ENCODE results near the gene ATIC. TPM values are rescaled to one million over a fixed set of nuclear protein-coding genes. Genes with fewer than 3 reads are reported as not detected.

ATIC gene
- total and polyA plus RNA-seq, 2 of the 8 experiments (the other 6 are each of a cell fraction or from before 2014, with no cell fraction given), result 139 to 319 TPM

GRCh38 chr2:215347878-215348277, 36.0 kb downstream of the ATIC start:
- H3K4me1 ChIP-seq (replicated peaks in 1 of 4; ENCODE audit: control insufficient read depth in 3 of 4, insufficient read depth in 4 of 4, low read length in 3 of 4), result no peaks in the 10 kb centered on the region
- H3K36me3 ChIP-seq (ENCODE audit: control insufficient read depth in 2 of 4, insufficient read depth in 4 of 4, low read length in 3 of 4), result peaks cover 27 to 74% (median 43%) of the 10 kb centered on the region in 4 experiments
- H3K4ac ChIP-seq (replicated peaks; ENCODE audit: insufficient read length, low read depth, low read length), result no peak overlapping the region
- H3K14ac ChIP-seq (ENCODE audit: insufficient read length), result no peak overlapping the region
- H3K79me1 ChIP-seq (ENCODE audit: low read depth, low read length), result no peaks in the 10 kb centered on the region
- no peaks in the 10 kb centered on the region for H3K9me3 ChIP-seq (ENCODE audit: insufficient read depth in 2 of 2, low read depth in 1 of 2, low read length in 1 of 2)
- no peak overlapping the region for H2AFZ ChIP-seq (ENCODE audit: low read length)
- no peak for FAIRE-seq
- POLR2A ChIA-PET (ENCODE audit: partially characterized antibody), result no interaction called here
- no peak overlapping the region for H2AK5ac ChIP-seq (ENCODE audit: low read depth, low read length)
- DNase-seq (ENCODE audit: low read depth in 1 of 2, low spot score in 2 of 2), result no peak
- no peak overlapping the region for H4K91ac ChIP-seq (replicated peaks; ENCODE audit: insufficient read length, low read length)
- no peak overlapping the region for H2BK5ac ChIP-seq (ENCODE audit: low read depth, low read length)
- H4K8ac ChIP-seq (ENCODE audit: extremely low read depth, insufficient read depth, low read length), result no peak overlapping the region
- H3K56ac ChIP-seq (replicated peaks; ENCODE audit: insufficient read length, low read depth, low read length), result no peak overlapping the region
- no peaks in the 10 kb centered on the region; a peak in 1 of 4 replicates for H3K79me2 ChIP-seq (ENCODE audit: control insufficient read depth in 1 of 2, insufficient read depth in 2 of 2, low read length in 2 of 2)
- H2BK120ac ChIP-seq (replicated peaks; ENCODE audit: low read depth, low read length), result no peak overlapping the region
- no peak overlapping the region for H3K4me3 ChIP-seq (ENCODE audit: extremely low read depth in 1 of 4, insufficient read depth in 2 of 4, low read depth in 3 of 4, low read length in 4 of 4)
- no peak overlapping the region for H2BK20ac ChIP-seq (ENCODE audit: low read length)
- no peak overlapping the region for H3K27ac ChIP-seq (ENCODE audit: low read depth, low read length)
- H2BK15ac ChIP-seq (ENCODE audit: low read length), result no peak overlapping the region
- no peak overlapping the region for H3K9ac ChIP-seq (replicated peaks in 1 of 4; ENCODE audit: extremely low read depth in 1 of 4, low read depth in 3 of 4, low read length in 3 of 4)
- no peaks in the 10 kb centered on the region for H3K23me2 ChIP-seq (ENCODE audit: low read depth, low read length)
- H3K18ac ChIP-seq (ENCODE audit: extremely low read depth, low read length), result no peak overlapping the region
- no peak overlapping the region for H3K4me2 ChIP-seq (ENCODE audit: insufficient read depth in 1 of 2, low read depth in 2 of 2, low read length in 2 of 2)
- H3K27me3 ChIP-seq (replicated peaks in 1 of 4; ENCODE audit: control insufficient read depth in 3 of 4, extremely low read depth in 1 of 4, insufficient read depth in 3 of 4, low read length in 3 of 4), result no peaks in the 10 kb centered on the region
- no peak overlapping the region for H2BK12ac ChIP-seq (ENCODE audit: low read depth, low read length)
- CTCF ChIA-PET (ENCODE audit: partially characterized antibody), result no interaction called here
- peaks cover 0 to 2% of the 10 kb centered on the region in 2 experiments for H4K20me1 ChIP-seq (replicated peaks in 1 of 2; ENCODE audit: control insufficient read depth in 1 of 2, insufficient read depth in 2 of 2, low read length in 2 of 2)
- no peak overlapping the region for H4K5ac ChIP-seq (ENCODE audit: insufficient read length, low read depth, low read length)
- no peak overlapping the region for H3K23ac ChIP-seq (ENCODE audit: insufficient read length)
- no peak for TF ChIP-seq SP1 (IDR thresholded peaks at IDR 0.05; ENCODE audit: low read depth, low read length)
- TF ChIP-seq SUZ12 (IDR thresholded peaks at IDR 0.05; ENCODE audit: low read length), result no peak
- no peak for TF ChIP-seq BRCA1 (IDR thresholded peaks at IDR 0.05; ENCODE audit: low read depth, low read length)
- no peak for TF ChIP-seq EP300 (IDR thresholded peaks at IDR 0.05; ENCODE audit: borderline replicate concordance in 1 of 2, low read depth in 2 of 2, low read length in 2 of 2)
- no peak for TF ChIP-seq SIRT6 (IDR thresholded peaks at IDR 0.05; ENCODE audit: low read length)
- TF ChIP-seq POLR2A (IDR thresholded peaks at IDR 0.05; ENCODE audit: control extremely low read depth in 1 of 2, low read depth in 2 of 2, low read length in 2 of 2), result no peak
- TF ChIP-seq ATF3 (IDR thresholded peaks at IDR 0.05; ENCODE audit: insufficient read depth, low read depth, low read length), result no peak
